GM12878 (cell line): Measurements from ENCODE around the gene CDH20. TPM values are rescaled to one million over a fixed set of nuclear protein-coding genes. Genes with fewer than 3 reads are reported as not detected.

Source experiments
- ATAC-seq: fragments of 200-7000 bp; cut with Tn5 transposase; 3 replicates; pipeline ENCODE4 v1.9.1; 2020; ENCODE audit warnings: mild to moderate bottlenecking, moderate library complexity
- BruUV-seq: library from RNA; stranded (reverse); fragments of 400-500 nt; replicated peaks from 2 replicates; lab custom pipeline; 2021; lab: Mats Ljungman, UMichigan
- CTCF ChIA-PET: fragments of 300-600 bp; sonication (Branson Sonifier 250); formaldehyde crosslinking; extraction: SDS; loops from one replicate; lab custom pipeline; 2021; ENCODE audit warnings: inconsistent platforms; lab: Yijun Ruan, JAX
- POLR2A ChIA-PET: fragments of 350-600 bp; formaldehyde crosslinking; extraction: SDS; loops from one replicate; lab custom pipeline; 2021; ENCODE audit warnings: inconsistent platforms; lab: Charles Lee
- RAD21 ChIA-PET: fragments of 300-600 bp; sonication (Branson Sonifier 250); formaldehyde crosslinking; loops from one replicate; lab custom pipeline; 2023; ENCODE audit warnings: antibody characterized with exemption; ENCODE audit not compliant: unreplicated experiment; lab: Charles Lee
- SMC1A ChIA-PET: fragments of 300-600 bp; sonication (Branson Sonifier 250); formaldehyde crosslinking; loops from one replicate; lab custom pipeline; 2023; ENCODE audit not compliant: unreplicated experiment, uncharacterized antibody; lab: Charles Lee
- DNase-seq: peaks from one replicate; pipeline ENCODE4 v3.0.0-alpha.2; 2011; ENCODE audit warnings: low read depth, low spot score
- FAIRE-seq: peaks from 3 replicates; lab custom pipeline; 2011; peaks lifted over from hg19 to GRCh38; lab: Jason Lieb, UNC
- H2AFZ ChIP-seq: 2 replicates; pipeline ENCODE4 v1.6.0; 2011; ENCODE audit warnings: low read depth, low read length, control low read depth; ENCODE audit not compliant: control insufficient read depth
- H3K27ac ChIP-seq: 2 replicates; pipeline ENCODE4 v1.5.1; 2011; ENCODE audit warnings: control low read depth; ENCODE audit not compliant: control insufficient read depth, insufficient read depth
- H3K27me3 ChIP-seq, 2 experiments: replicated peaks in 1 of 2; 2 replicates each; pipeline versions ENCODE4 v1.6.0 to v1.6.1; 2011; ENCODE audit warnings: low read length in 1 of 2; ENCODE audit not compliant: control insufficient read depth in 2 of 2, insufficient read depth in 2 of 2
- H3K36me3 ChIP-seq, 2 experiments: 2 replicates each; pipeline ENCODE4 v1.5.1; 2011; ENCODE audit warnings: low read length in 1 of 2; ENCODE audit not compliant: control insufficient read depth in 2 of 2, insufficient read depth in 2 of 2
- H3K4me1 ChIP-seq: 2 replicates; pipeline ENCODE4 v1.6.1; 2011; ENCODE audit warnings: mild to moderate bottlenecking, low read length, moderate library complexity, mixed read lengths; ENCODE audit not compliant: control insufficient read depth, insufficient read depth
- H3K4me2 ChIP-seq: 2 replicates; pipeline ENCODE4 v1.6.0; 2011; ENCODE audit warnings: control low read depth; ENCODE audit not compliant: control insufficient read depth, insufficient read depth
- H3K4me3 ChIP-seq: fragments of 200-600 bp; sonication (generic); 2 replicates; pipeline ENCODE4 v1.5.1; 2016
- H3K79me2 ChIP-seq: 2 replicates; pipeline ENCODE4 v1.6.0; 2011; ENCODE audit warnings: low read length; ENCODE audit not compliant: control insufficient read depth, insufficient read depth
- H3K9ac ChIP-seq: 2 replicates; pipeline ENCODE4 v1.8.0; 2011; ENCODE audit warnings: low read length, control low read depth, mixed read lengths; ENCODE audit not compliant: control insufficient read depth, insufficient read depth
- H3K9me3 ChIP-seq: replicated peaks from 3 replicates; pipeline ENCODE4 v1.5.1; 2011; ENCODE audit warnings: mild to moderate bottlenecking, low read length; ENCODE audit not compliant: control insufficient read depth, insufficient read depth
- H4K20me1 ChIP-seq: 2 replicates; pipeline ENCODE4 v1.6.0; 2011; ENCODE audit not compliant: control insufficient read depth, insufficient read depth
- EZH2 ChIP-seq: IDR thresholded peaks from 2 replicates; pipeline ENCODE4 v1.6.1; 2012; ENCODE audit warnings: low read depth, mild to moderate bottlenecking, control low read depth, inconsistent platforms, low read length, borderline replicate concordance; ENCODE audit not compliant: control insufficient read depth
- HDAC2 ChIP-seq: fragments of 200-600 bp; sonication (generic); IDR thresholded peaks from 2 replicates; pipeline ENCODE4 v1.6.1; 2017
- NFIC ChIP-seq: IDR thresholded peaks from 2 replicates; pipeline ENCODE4 v1.6.1; 2012; ENCODE audit warnings: low read depth, mild to moderate bottlenecking, inconsistent platforms, low read length, moderate library complexity
- SMC3 ChIP-seq: IDR thresholded peaks from 2 replicates; pipeline ENCODE4 v1.6.1; 2011; ENCODE audit warnings: low read length, improper control_type of control experiment, borderline replicate concordance
- YBX1 ChIP-seq: fragments of 450-650 bp; IDR thresholded peaks from 2 replicates; pipeline ENCODE4 v1.6.1; 2016; ENCODE audit warnings: antibody characterized with exemption
- WGBS: methylation state at CpG from one replicate; pipeline ENCODE4 v1.1.6; 2016; ENCODE audit warnings: low lambda C conversion rate; ENCODE audit not compliant: insufficient replicate concordance, insufficient coverage; ENCODE audit errors: missing lambda C conversion rate; 5-methylcytosine and 5-hydroxymethylcytosine counted together
- in situ Hi-C: fragments of 300-500 bp; cut with MboI; formaldehyde crosslinking; loops from 9 replicates; pipeline ENCODE4 v1.14.3; 2018; ENCODE audit warnings: mixed read lengths
- intact Hi-C: fragments of 100-400 bp; cut with micrococcal nuclease; formaldehyde crosslinking; loops from one replicate; pipeline ENCODE4 v1.14.2; 2022; ENCODE audit not compliant: unreplicated experiment
- polyA plus RNA-seq, 11 experiments: library from polyadenylated mRNA; depleted of rRNA in 4 of 11; unstranded in 6 of 11; stranded (reverse) in 5 of 11; fragments of >200 nt; fragmentation: Nextera tagmentation in 4 of 11; fragmentation: Illumina TruSeq in 1 of 11; extraction: Ambion mirVana in 4 of 11; extraction: Trizol in 1 of 11; gene quantifications; 1 replicate in 1 of 11; 2 replicates in 10 of 11; pipeline versions ENCODE4 v1.2.1 to v1.2.3, GENCODE V29; 2011 to 2016; ENCODE audit warnings: inconsistent platforms in 2 of 11, missing spikeins in 2 of 11, low read depth in 1 of 11
- total RNA-seq, 4 experiments: library from RNA; depleted of rRNA in 3 of 4; stranded (reverse); fragments of >200 nt in 3 of 4; fragmentation: Illumina TruSeq in 1 of 4; extraction: Trizol in 1 of 4; gene quantifications; 2 replicates each; pipeline versions ENCODE4 v1.2.1 to v1.2.3, GENCODE V29; 2013 to 2021
- TF ChIP-seq, protein P1 (sequence below), 3 experiments: IDR thresholded peaks in 2 of 3; conservative IDR thresholded peaks in 1 of 3; 2 replicates each; pipeline ENCODE4 v1.5.1; 2011; ENCODE audit warnings: low read depth in 3 of 3, low read length in 3 of 3, mild to moderate bottlenecking in 3 of 3, control low read depth in 2 of 3, moderate library complexity in 2 of 3, inconsistent platforms in 1 of 3, mixed read lengths in 1 of 3; ENCODE audit not compliant: control insufficient read depth in 2 of 3, insufficient read depth in 1 of 3; ENCODE audit errors: extremely low read depth in 1 of 3

Gene CDH20
- total and polyA plus RNA-seq, 10 of the 15 experiments (the other 5 are each of a cell fraction or from before 2014, with no cell fraction given), result not detected

DNA sequence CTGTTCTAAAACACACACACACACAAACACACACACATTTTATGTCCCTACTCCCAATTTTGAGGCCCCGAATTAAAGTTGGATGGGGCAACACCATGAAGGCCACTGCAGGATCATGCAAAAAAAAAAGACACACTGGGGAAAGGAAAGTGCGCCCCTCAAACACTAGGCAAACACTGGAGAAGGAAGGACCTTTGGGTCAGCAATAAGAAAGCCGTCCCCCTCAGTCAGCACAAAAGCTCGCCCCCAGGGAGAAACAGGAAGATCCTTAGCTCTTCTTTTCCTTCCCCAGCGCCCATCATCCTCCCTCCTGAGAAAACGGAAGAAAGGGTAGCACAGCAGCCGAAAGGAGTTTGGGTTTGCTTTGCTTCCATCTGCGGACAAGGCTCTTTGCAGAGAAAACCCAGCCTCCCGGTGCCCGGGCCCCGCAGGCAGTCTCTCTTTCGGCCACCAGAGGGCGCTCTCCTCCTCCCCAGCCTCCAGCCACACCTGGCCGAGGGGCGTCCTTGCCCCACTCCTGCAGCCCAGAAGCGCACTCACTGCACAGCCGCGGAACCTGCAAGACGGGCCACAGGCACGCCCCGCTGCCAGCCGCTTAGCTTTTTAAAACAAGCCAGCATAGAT lies 248.5 kb downstream of the CDH20 start (continued):
- TF ChIP-seq, protein P1, sequence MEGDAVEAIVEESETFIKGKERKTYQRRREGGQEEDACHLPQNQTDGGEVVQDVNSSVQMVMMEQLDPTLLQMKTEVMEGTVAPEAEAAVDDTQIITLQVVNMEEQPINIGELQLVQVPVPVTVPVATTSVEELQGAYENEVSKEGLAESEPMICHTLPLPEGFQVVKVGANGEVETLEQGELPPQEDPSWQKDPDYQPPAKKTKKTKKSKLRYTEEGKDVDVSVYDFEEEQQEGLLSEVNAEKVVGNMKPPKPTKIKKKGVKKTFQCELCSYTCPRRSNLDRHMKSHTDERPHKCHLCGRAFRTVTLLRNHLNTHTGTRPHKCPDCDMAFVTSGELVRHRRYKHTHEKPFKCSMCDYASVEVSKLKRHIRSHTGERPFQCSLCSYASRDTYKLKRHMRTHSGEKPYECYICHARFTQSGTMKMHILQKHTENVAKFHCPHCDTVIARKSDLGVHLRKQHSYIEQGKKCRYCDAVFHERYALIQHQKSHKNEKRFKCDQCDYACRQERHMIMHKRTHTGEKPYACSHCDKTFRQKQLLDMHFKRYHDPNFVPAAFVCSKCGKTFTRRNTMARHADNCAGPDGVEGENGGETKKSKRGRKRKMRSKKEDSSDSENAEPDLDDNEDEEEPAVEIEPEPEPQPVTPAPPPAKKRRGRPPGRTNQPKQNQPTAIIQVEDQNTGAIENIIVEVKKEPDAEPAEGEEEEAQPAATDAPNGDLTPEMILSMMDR (IDR thresholded peaks at IDR 0.05 in 2 of 3, conservative IDR thresholded peaks at IDR 0.05 in 1 of 3; ENCODE audit: control insufficient read depth in 2 of 3, extremely low read depth in 1 of 3, insufficient read depth in 1 of 3, low read depth in 3 of 3, low read length in 3 of 3), result peak; percentile 86 to 94 (median 87)
- TF ChIP-seq SMC3 (peak; percentile 74), EZH2 (no peak), HDAC2 (no peak), YBX1 (no peak)

DNA sequence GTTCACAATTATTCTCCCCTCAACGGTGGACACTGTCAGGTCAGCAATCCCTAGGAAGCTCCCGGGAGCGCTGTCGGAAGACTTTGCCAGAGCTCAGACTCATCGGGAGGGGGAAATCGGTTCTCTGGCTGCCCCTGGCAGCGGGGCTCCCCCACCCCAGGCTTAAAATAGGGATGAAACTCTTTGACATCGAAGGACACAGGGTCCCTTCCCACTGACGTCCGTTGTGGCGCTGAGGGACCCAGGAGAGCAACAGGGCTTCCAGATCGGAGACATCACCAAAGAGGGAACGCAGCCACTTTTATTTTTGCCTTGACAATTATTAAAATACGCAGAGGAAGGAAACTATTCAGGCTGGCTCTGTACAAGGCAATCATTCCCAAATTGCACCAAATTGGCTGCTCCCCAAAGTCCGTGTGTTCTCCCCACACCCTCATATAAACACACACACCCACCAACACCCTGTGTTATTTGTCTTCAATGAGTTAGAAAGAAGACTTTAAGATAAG lies 249.0 kb downstream of the CDH20 start:
- no peak overlapping the region for H3K9ac ChIP-seq
- POLR2A ChIA-PET, result interaction anchor here (0.6 kb wide), 1 partner anchor 564 kb away, joined by 4 read pairs; no protein-coding TSS in a partner anchor
- H3K27me3 ChIP-seq, result no peaks in the 10 kb centered on the region
- TF ChIP-seq EZH2, result no peak
- TF ChIP-seq NFIC, result no peak
- TF ChIP-seq, protein P1 (IDR thresholded peaks at IDR 0.05 in 2 of 3, conservative IDR thresholded peaks at IDR 0.05 in 1 of 3; ENCODE audit: control insufficient read depth in 2 of 3, extremely low read depth in 1 of 3, insufficient read depth in 1 of 3, low read depth in 3 of 3, low read length in 3 of 3), result 0 out of 6 replicates have a peak, but pooled peaks of 1 of the 3 experiments have one; percentile 0
- 28% methylated on average over 15 of the region's 15 CpGs for WGBS
- no peak overlapping the region for H3K4me3 ChIP-seq
- CTCF ChIA-PET, result interaction anchor here (0.7 to 5.6 kb wide), 9 partner anchors 14 to 558 kb away, joined by 3 to 77 read pairs (median 3); no protein-coding TSS in a partner anchor
- no peaks in the 10 kb centered on the region for H3K79me2 ChIP-seq
- FAIRE-seq (no peak), ATAC-seq (no peak), DNase-seq (no peak)
- H3K9me3 ChIP-seq, result no peaks in the 10 kb centered on the region
- RAD21 ChIA-PET, result interaction anchor here (2.7 kb wide), 1 partner anchor 549 kb away, joined by 15 read pairs; no protein-coding TSS in a partner anchor
- intact Hi-C loops, result no loop called here
- no peak overlapping the region for H3K27ac ChIP-seq
- SMC1A ChIA-PET, result interaction anchor here (0.8 to 1.9 kb wide), 5 partner anchors 9 to 672 kb away, joined by 3 to 12 read pairs (median 4); no protein-coding TSS in a partner anchor
- no peaks in the 10 kb centered on the region for H4K20me1 ChIP-seq
- H2AFZ ChIP-seq, result no peak overlapping the region
- no peaks in the 10 kb centered on the region for H3K4me1 ChIP-seq
- no TSS peak for BruUV-seq
- in situ Hi-C loops, result loop anchor here (5.0 kb wide), 1 partner anchor 550 kb away; no protein-coding TSS in a partner anchor
- no peaks in the 10 kb centered on the region for H3K36me3 ChIP-seq
- H3K4me2 ChIP-seq, result no peak overlapping the region
